HEK293 (cell line): ENCODE data around the gene CYREN.
A peak's percentile ranks its signal among the peaks of the same experiment; 100 is the strongest.

Experiments
- KLF8 ChIP-seq: fragments of 450-650 bp; formaldehyde crosslinking; IDR thresholded peaks from 2 replicates; pipeline ENCODE4 v1.5.1; 2016; ENCODE audit warnings: missing biosample characterization, missing genetic modification characterization
- MZF1 ChIP-seq: fragments of 450-650 bp; formaldehyde crosslinking; IDR thresholded peaks from 2 replicates; pipeline ENCODE4 v1.5.1; 2017; ENCODE audit warnings: missing biosample characterization, missing genetic modification characterization, borderline replicate concordance
- SCRT2 ChIP-seq: fragments of 450-650 bp; formaldehyde crosslinking; IDR thresholded peaks from 2 replicates; pipeline ENCODE4 v1.5.1; 2016; ENCODE audit warnings: missing biosample characterization, missing genetic modification characterization
- WT1 ChIP-seq: fragments of 450-650 bp; formaldehyde crosslinking; IDR thresholded peaks from 2 replicates; pipeline ENCODE4 v1.5.1; 2016; ENCODE audit warnings: missing biosample characterization, missing genetic modification characterization
- YY1 ChIP-seq: fragments of 450-650 bp; formaldehyde crosslinking; IDR thresholded peaks from 2 replicates; pipeline ENCODE4 v1.5.1; 2018; ENCODE audit warnings: missing biosample characterization, missing genetic modification characterization
- ZBTB1 ChIP-seq: fragments of 450-650 bp; formaldehyde crosslinking; IDR thresholded peaks from 2 replicates; pipeline ENCODE4 v1.5.1; 2016; ENCODE audit warnings: missing biosample characterization, missing genetic modification characterization
- ZBTB7A ChIP-seq: fragments of 450-650 bp; formaldehyde crosslinking; IDR thresholded peaks from 2 replicates; pipeline ENCODE4 v1.5.1; 2016; ENCODE audit warnings: low read depth, missing biosample characterization, missing genetic modification characterization
- ZFHX2 ChIP-seq: fragments of 450-650 bp; formaldehyde crosslinking; conservative IDR thresholded peaks from 2 replicates; pipeline ENCODE4 v1.5.1; 2016; ENCODE audit warnings: missing biosample characterization, missing genetic modification characterization
- ZFP3 ChIP-seq: fragments of 450-650 bp; formaldehyde crosslinking; IDR thresholded peaks from 2 replicates; pipeline ENCODE4 v1.5.1; 2016; ENCODE audit warnings: low read depth, missing biosample characterization, missing genetic modification characterization
- ZNF133 ChIP-seq: fragments of 450-650 bp; formaldehyde crosslinking; IDR thresholded peaks from 2 replicates; pipeline ENCODE4 v1.5.1; 2016; ENCODE audit warnings: missing biosample characterization, missing genetic modification characterization
- ZNF174 ChIP-seq: fragments of 450-650 bp; formaldehyde crosslinking; IDR thresholded peaks from 2 replicates; pipeline ENCODE4 v1.5.0; 2017; ENCODE audit warnings: missing biosample characterization, mild to moderate bottlenecking, missing genetic modification characterization
- ZNF184 ChIP-seq: fragments of 450-650 bp; IDR thresholded peaks from 2 replicates; pipeline ENCODE4 v1.5.1; 2018; ENCODE audit warnings: missing biosample characterization, mild to moderate bottlenecking, missing genetic modification characterization
- ZNF19 ChIP-seq: fragments of 450-650 bp; formaldehyde crosslinking; IDR thresholded peaks from 2 replicates; pipeline ENCODE4; 2016; ENCODE audit warnings: missing biosample characterization, missing genetic modification characterization, low read depth
- ZNF202 ChIP-seq: fragments of 450-650 bp; formaldehyde crosslinking; IDR thresholded peaks from 2 replicates; pipeline ENCODE4 v1.5.1; 2016; ENCODE audit warnings: missing biosample characterization, missing genetic modification characterization, borderline replicate concordance
- ZNF274 ChIP-seq, 2 experiments: fragments of 200-500 bp in 1 of 2; fragments of 450-650 bp in 1 of 2; sonication (Bioruptor generic) in 1 of 2; formaldehyde crosslinking in 1 of 2; IDR thresholded peaks; 2 replicates each; pipeline versions ENCODE4 v1.5.1 to v1.6.1; 2014 to 2016; ENCODE audit warnings: borderline replicate concordance in 1 of 2, inconsistent platforms in 1 of 2, low read length in 1 of 2, missing biosample characterization in 1 of 2, missing genetic modification characterization in 1 of 2
- ZNF292 ChIP-seq: fragments of 450-650 bp; formaldehyde crosslinking; IDR thresholded peaks from 2 replicates; pipeline ENCODE4 v1.5.1; 2016; ENCODE audit warnings: low read depth, missing biosample characterization, missing genetic modification characterization, borderline replicate concordance
- ZNF335 ChIP-seq: fragments of 450-650 bp; formaldehyde crosslinking; conservative IDR thresholded peaks from 2 replicates; pipeline ENCODE4 v1.5.1; 2016; ENCODE audit warnings: missing biosample characterization, missing genetic modification characterization
- ZNF366 ChIP-seq: fragments of 450-650 bp; formaldehyde crosslinking; conservative IDR thresholded peaks from 2 replicates; pipeline ENCODE4 v1.5.1; 2016; ENCODE audit warnings: missing biosample characterization, missing genetic modification characterization
- ZNF391 ChIP-seq: fragments of 450-650 bp; formaldehyde crosslinking; IDR thresholded peaks from 2 replicates; pipeline ENCODE4 v1.5.1; 2016; ENCODE audit warnings: low read depth, missing biosample characterization, missing genetic modification characterization, borderline replicate concordance
- ZNF416 ChIP-seq: fragments of 450-650 bp; formaldehyde crosslinking; IDR thresholded peaks from 2 replicates; pipeline ENCODE4 v1.5.1; 2016; ENCODE audit warnings: missing biosample characterization, missing genetic modification characterization
- ZNF423 ChIP-seq: fragments of 450-650 bp; formaldehyde crosslinking; IDR thresholded peaks from 2 replicates; pipeline ENCODE4 v1.5.1; 2016; ENCODE audit warnings: missing biosample characterization, missing genetic modification characterization
- ZNF529 ChIP-seq: fragments of 450-650 bp; formaldehyde crosslinking; IDR thresholded peaks from 2 replicates; pipeline ENCODE4 v1.5.1; 2017; ENCODE audit warnings: missing genetic modification characterization, missing biosample characterization; ENCODE audit not compliant: insufficient replicate concordance
- ZNF610 ChIP-seq: fragments of 450-650 bp; formaldehyde crosslinking; IDR thresholded peaks from 2 replicates; pipeline ENCODE4 v1.5.1; 2016; ENCODE audit warnings: missing biosample characterization, missing genetic modification characterization, borderline replicate concordance
- ZNF707 ChIP-seq: fragments of 450-650 bp; formaldehyde crosslinking; IDR thresholded peaks from 2 replicates; pipeline ENCODE4 v1.5.1; 2016; ENCODE audit warnings: missing biosample characterization, missing genetic modification characterization
- ZNF747 ChIP-seq: fragments of 450-650 bp; formaldehyde crosslinking; IDR thresholded peaks from 2 replicates; pipeline ENCODE4 v1.5.1; 2016; ENCODE audit warnings: missing biosample characterization, missing genetic modification characterization
- ZNF76 ChIP-seq: fragments of 450-650 bp; formaldehyde crosslinking; IDR thresholded peaks from 2 replicates; pipeline ENCODE4; 2016; ENCODE audit warnings: low read depth, missing biosample characterization, missing genetic modification characterization, borderline replicate concordance
- ZSCAN30 ChIP-seq: fragments of 450-650 bp; IDR thresholded peaks from 2 replicates; pipeline ENCODE4 v1.5.1; 2018; ENCODE audit warnings: missing biosample characterization, mild to moderate bottlenecking, missing genetic modification characterization, moderate library complexity
- TF ChIP-seq, protein P1 (sequence below): fragments of 450-650 bp; formaldehyde crosslinking; IDR thresholded peaks from 2 replicates; pipeline ENCODE4 v1.5.1; 2016; ENCODE audit warnings: missing biosample characterization, missing genetic modification characterization, low read depth
- TF ChIP-seq, protein P2 (sequence below): fragments of 450-650 bp; formaldehyde crosslinking; IDR thresholded peaks from 2 replicates; pipeline ENCODE4; 2016; ENCODE audit warnings: missing biosample characterization, missing genetic modification characterization
- TF ChIP-seq, protein P3 (sequence below): fragments of 450-650 bp; formaldehyde crosslinking; IDR thresholded peaks from 2 replicates; pipeline ENCODE4 v1.5.1; 2016; ENCODE audit warnings: missing biosample characterization, missing genetic modification characterization
- TF ChIP-seq, protein P4 (sequence below): fragments of 450-650 bp; formaldehyde crosslinking; IDR thresholded peaks from 2 replicates; pipeline ENCODE4 v1.5.1; 2017; ENCODE audit warnings: missing biosample characterization, missing genetic modification characterization
- TF ChIP-seq, protein P5 (sequence below): fragments of 450-650 bp; formaldehyde crosslinking; IDR thresholded peaks from 2 replicates; pipeline ENCODE4 v1.5.1; 2016; ENCODE audit warnings: missing biosample characterization, missing genetic modification characterization

Gene CYREN

DNA sequence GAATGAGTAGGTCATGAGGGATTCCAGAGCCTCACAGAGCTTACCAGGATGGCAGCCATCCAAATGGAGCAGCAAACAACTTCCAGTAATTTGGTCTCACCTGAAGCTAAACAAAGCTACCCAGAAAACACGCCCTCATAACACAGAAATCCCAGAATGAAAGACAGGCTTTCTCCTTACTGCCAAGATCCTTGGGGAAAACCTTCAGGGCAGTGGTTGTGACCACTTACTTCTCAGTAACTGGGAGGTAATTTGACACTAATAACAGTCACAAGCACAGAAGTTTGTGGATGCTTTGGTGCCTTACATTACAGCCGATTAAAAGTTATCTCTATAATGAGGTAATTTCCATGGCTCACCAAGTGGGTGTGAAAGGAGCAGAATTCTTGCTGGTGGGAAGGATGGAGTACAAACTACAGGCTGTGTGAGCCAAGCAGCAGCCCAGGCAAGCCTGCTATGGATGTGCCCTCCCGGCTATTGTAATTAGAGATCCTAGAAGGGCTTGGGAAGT is 30.4 kb upstream of the CYREN start (continued):
- TF ChIP-seq ZNF529 (no peak), ZNF174 (no peak), ZNF76 (tag by site-specific recombination) (no peak), ZNF707 (no peak), YY1 (tag by site-specific recombination) (no peak), ZNF133 (no peak), ZNF274 (IDR thresholded peaks at IDR 0.05; ENCODE audit: low read length) (no peak), ZNF274 (tag by site-specific recombination; IDR thresholded peaks at IDR 0.05; ENCODE audit: borderline replicate concordance) (no peak), ZNF747 (no peak), ZSCAN30 (tag by site-specific recombination) (no peak), ZNF391 (tag by site-specific recombination) (no peak), ZNF423 (no peak), ZNF184 (tag by site-specific recombination) (no peak), ZBTB7A (tag by site-specific recombination) (no peak), ZNF366 (tag by site-specific recombination) (peak; percentile 80), KLF8 (tag by site-specific recombination) (0 out of 2 replicates have a peak, but pooled peaks have one; percentile 31), MZF1 (tag by site-specific recombination) (no peak), ZFHX2 (no peak), ZBTB1 (tag by site-specific recombination) (no peak), ZNF19 (tag by site-specific recombination) (no peak), ZNF335 (tag by site-specific recombination) (0 out of 2 replicates have a peak, but pooled peaks have one; percentile 26), ZNF292 (tag by site-specific recombination) (no peak), ZNF202 (tag by site-specific recombination) (no peak), SCRT2 (no peak), ZNF610 (tag by site-specific recombination) (no peak), WT1 (peak; percentile 41; the same call in 1 of the 2 replicates), ZFP3 (tag by site-specific recombination) (no peak), ZNF416 (tag by site-specific recombination) (no peak)
- TF ChIP-seq, protein P1, sequence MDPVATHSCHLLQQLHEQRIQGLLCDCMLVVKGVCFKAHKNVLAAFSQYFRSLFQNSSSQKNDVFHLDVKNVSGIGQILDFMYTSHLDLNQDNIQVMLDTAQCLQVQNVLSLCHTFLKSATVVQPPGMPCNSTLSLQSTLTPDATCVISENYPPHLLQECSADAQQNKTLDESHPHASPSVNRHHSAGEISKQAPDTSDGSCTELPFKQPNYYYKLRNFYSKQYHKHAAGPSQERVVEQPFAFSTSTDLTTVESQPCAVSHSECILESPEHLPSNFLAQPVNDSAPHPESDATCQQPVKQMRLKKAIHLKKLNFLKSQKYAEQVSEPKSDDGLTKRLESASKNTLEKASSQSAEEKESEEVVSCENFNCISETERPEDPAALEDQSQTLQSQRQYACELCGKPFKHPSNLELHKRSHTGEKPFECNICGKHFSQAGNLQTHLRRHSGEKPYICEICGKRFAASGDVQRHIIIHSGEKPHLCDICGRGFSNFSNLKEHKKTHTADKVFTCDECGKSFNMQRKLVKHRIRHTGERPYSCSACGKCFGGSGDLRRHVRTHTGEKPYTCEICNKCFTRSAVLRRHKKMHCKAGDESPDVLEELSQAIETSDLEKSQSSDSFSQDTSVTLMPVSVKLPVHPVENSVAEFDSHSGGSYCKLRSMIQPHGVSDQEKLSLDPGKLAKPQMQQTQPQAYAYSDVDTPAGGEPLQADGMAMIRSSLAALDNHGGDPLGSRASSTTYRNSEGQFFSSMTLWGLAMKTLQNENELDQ = no peak
- TF ChIP-seq, protein P2, sequence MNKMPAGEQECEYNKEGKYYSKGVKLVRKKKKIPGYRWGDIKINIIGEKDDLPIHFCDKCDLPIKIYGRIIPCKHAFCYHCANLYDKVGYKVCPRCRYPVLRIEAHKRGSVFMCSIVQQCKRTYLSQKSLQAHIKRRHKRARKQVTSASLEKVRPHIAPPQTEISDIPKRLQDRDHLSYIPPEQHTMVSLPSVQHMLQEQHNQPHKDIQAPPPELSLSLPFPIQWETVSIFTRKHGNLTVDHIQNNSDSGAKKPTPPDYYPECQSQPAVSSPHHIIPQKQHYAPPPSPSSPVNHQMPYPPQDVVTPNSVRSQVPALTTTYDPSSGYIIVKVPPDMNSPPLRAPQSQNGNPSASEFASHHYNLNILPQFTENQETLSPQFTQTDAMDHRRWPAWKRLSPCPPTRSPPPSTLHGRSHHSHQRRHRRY (tag by site-specific recombination) = no peak
- TF ChIP-seq, protein P3, sequence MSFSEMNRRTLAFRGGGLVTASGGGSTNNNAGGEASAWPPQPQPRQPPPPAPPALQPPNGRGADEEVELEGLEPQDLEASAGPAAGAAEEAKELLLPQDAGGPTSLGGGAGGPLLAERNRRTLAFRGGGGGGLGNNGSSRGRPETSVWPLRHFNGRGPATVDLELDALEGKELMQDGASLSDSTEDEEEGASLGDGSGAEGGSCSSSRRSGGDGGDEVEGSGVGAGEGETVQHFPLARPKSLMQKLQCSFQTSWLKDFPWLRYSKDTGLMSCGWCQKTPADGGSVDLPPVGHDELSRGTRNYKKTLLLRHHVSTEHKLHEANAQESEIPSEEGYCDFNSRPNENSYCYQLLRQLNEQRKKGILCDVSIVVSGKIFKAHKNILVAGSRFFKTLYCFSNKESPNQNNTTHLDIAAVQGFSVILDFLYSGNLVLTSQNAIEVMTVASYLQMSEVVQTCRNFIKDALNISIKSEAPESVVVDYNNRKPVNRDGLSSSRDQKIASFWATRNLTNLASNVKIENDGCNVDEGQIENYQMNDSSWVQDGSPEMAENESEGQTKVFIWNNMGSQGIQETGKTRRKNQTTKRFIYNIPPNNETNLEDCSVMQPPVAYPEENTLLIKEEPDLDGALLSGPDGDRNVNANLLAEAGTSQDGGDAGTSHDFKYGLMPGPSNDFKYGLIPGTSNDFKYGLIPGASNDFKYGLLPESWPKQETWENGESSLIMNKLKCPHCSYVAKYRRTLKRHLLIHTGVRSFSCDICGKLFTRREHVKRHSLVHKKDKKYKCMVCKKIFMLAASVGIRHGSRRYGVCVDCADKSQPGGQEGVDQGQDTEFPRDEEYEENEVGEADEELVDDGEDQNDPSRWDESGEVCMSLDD = no peak
- TF ChIP-seq, protein P4, sequence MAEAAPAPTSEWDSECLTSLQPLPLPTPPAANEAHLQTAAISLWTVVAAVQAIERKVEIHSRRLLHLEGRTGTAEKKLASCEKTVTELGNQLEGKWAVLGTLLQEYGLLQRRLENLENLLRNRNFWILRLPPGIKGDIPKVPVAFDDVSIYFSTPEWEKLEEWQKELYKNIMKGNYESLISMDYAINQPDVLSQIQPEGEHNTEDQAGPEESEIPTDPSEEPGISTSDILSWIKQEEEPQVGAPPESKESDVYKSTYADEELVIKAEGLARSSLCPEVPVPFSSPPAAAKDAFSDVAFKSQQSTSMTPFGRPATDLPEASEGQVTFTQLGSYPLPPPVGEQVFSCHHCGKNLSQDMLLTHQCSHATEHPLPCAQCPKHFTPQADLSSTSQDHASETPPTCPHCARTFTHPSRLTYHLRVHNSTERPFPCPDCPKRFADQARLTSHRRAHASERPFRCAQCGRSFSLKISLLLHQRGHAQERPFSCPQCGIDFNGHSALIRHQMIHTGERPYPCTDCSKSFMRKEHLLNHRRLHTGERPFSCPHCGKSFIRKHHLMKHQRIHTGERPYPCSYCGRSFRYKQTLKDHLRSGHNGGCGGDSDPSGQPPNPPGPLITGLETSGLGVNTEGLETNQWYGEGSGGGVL (tag by site-specific recombination) = no peak
- TF ChIP-seq, protein P5, sequence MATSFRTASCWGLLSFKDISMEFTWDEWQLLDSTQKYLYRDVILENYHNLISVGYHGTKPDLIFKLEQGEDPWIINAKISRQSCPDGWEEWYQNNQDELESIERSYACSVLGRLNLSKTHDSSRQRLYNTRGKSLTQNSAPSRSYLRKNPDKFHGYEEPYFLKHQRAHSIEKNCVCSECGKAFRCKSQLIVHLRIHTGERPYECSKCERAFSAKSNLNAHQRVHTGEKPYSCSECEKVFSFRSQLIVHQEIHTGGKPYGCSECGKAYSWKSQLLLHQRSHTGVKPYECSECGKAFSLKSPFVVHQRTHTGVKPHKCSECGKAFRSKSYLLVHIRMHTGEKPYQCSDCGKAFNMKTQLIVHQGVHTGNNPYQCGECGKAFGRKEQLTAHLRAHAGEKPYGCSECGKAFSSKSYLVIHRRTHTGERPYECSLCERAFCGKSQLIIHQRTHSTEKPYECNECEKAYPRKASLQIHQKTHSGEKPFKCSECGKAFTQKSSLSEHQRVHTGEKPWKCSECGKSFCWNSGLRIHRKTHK = no peak
